Lower leg skin (tissue), 4 donors: ENCODE results near the gene TMEM154. TPM values are rescaled to one million over a fixed set of nuclear protein-coding genes. Genes with fewer than 3 reads are reported as not detected.

ENCODE experiments used
- DNase-seq, 2 donors: peaks; one replicate each; pipeline ENCODE4 v3.0.0-alpha.2; 2019; ENCODE audit warnings: low spot score in 2 of 2
- H3K4me3 ChIP-seq: fragments of 200-600 bp; sonication (generic); 2 replicates; pipeline ENCODE4 v1.5.1; 2017; ENCODE audit warnings: mild to moderate bottlenecking, low read depth; ENCODE audit not compliant: poor library complexity, severe bottlenecking
- POLR2A ChIP-seq, 2 donors: fragments of 450-650 bp; IDR thresholded peaks; one replicate each; pipeline ENCODE4 v1.6.1; 2016 to 2017; ENCODE audit warnings: antibody characterized with exemption in 2 of 2, mild to moderate bottlenecking in 1 of 2, moderate library complexity in 1 of 2
- WGBS, 2 donors: methylation state at CpG; one replicate each; pipeline ENCODE4 v1.1.5; 2018; 5-methylcytosine and 5-hydroxymethylcytosine counted together
- intact Hi-C: fragments of 100-400 bp; cut with DNase I; formaldehyde crosslinking; loops from one replicate; pipeline ENCODE4 v1.15.0; 2023; ENCODE audit warnings: low total_unique reads
- total RNA-seq, 4 donors: library from RNA; depleted of rRNA; stranded (reverse); fragments of >200 nt; gene quantifications; one replicate each; pipeline ENCODE4 v1.1.0, GENCODE V29; 2016
- TF ChIP-seq, protein P1 (sequence below), 3 donors: fragments of 450-650 bp; IDR thresholded peaks; one replicate each; pipeline ENCODE4 v1.5.1; 2016; ENCODE audit warnings: antibody characterized with exemption in 3 of 3, mild to moderate bottlenecking in 3 of 3, moderate library complexity in 2 of 3

Gene TMEM154
- total RNA-seq, 4 donors from 2014 or later, result 73.1 to 139 (median 97.5) TPM

DNA sequence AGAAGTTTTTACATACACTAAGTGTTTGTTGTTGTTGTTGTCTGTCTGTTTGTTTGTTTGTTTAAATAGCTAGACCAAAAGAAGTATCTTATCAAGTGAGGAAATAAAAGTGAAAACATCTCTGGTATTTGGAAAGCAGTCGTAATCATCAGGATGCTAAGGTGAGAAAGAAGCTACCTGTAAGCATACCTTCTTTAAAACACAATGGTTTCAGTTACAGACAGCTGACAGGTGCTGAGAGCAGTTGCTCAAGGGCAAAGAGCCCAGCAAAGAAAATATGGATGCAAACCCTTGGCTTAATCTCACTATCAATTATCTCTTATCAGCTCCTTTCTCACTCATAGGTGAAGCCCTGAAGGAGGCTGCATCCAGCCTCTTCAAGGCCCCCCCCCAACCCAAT is 101.1 kb downstream of the TMEM154 start:
- TF ChIP-seq POLR2A (IDR thresholded peaks at IDR 0.05), result no peak
- TF ChIP-seq, protein P1, sequence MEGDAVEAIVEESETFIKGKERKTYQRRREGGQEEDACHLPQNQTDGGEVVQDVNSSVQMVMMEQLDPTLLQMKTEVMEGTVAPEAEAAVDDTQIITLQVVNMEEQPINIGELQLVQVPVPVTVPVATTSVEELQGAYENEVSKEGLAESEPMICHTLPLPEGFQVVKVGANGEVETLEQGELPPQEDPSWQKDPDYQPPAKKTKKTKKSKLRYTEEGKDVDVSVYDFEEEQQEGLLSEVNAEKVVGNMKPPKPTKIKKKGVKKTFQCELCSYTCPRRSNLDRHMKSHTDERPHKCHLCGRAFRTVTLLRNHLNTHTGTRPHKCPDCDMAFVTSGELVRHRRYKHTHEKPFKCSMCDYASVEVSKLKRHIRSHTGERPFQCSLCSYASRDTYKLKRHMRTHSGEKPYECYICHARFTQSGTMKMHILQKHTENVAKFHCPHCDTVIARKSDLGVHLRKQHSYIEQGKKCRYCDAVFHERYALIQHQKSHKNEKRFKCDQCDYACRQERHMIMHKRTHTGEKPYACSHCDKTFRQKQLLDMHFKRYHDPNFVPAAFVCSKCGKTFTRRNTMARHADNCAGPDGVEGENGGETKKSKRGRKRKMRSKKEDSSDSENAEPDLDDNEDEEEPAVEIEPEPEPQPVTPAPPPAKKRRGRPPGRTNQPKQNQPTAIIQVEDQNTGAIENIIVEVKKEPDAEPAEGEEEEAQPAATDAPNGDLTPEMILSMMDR (IDR thresholded peaks at IDR 0.05), result no peak
- intact Hi-C loops, result no loop called here
- 67% methylated on average over 1 of the region's 1 CpG for WGBS, 2 donors
- DNase-seq, result no peak
- H3K4me3 ChIP-seq, result no peak overlapping the region

DNA sequence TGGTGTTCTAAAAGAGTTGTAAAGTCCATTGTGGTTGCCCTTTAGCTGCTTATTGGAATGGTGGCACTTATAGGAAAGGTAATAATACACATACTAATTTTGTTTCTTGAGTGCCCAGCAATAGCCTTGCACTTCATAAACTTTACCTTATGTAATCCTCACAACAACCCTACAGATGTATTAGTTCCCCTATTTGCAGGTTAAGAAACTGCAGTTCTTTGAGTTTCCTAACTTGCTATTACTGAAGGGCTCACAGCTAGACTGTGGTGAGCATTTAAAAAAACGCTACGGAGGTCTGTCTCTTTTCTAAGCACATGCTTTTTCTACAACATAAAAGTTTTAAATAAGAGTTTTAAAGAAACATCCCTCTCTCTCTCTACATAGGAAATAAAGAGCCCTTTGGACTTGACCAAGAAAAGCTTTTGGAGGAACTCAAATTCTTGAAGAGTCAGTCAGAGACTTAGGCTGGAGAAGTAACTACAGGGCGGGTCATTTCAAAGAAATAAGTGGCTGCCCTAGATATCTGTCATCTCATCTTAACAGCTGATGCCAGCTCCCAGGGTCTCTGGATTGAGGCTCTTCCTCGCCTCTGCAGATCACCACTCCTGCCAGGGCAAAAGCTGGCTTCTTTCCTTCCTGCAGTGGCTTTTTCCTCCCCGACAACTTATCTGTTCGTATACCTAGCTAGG is 101.9 kb downstream of the TMEM154 start:
- WGBS, 2 donors, result 70 to 71% methylated on average over 6 of the region's 6 CpGs
- no peak overlapping the region for H3K4me3 ChIP-seq
- TF ChIP-seq, protein P1 (IDR thresholded peaks at IDR 0.05), result no peak
- no peak for TF ChIP-seq POLR2A (IDR thresholded peaks at IDR 0.05)
- intact Hi-C loops, result no loop called here
- DNase-seq, result no peak

DNA sequence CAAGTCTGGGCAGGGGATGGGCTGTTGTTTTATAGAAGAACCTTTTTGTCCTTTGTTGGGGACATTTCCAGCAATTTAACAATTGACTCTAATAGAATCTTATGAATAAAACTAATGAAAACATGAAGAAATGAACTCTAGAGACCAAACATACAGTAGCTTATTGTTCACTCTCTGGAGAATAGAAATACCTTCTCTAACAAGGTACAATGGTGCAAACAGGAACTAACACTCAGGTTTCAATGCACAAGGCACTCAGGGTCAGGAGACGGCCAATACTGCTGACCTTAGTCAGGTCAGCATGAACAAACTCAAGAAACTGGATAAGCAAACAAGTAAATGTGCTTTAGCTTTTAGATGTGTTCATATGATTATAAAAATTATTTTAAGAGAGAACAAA is 104.3 kb downstream of the TMEM154 start:
- no peak for DNase-seq
- WGBS, 2 donors, result 71 to 72% methylated on average over 1 of the region's 1 CpG
- intact Hi-C loops, result no loop called here
- H3K4me3 ChIP-seq, result no peak overlapping the region
- TF ChIP-seq, protein P1 (IDR thresholded peaks at IDR 0.05), result no peak
- no peak for TF ChIP-seq POLR2A (IDR thresholded peaks at IDR 0.05)

DNA sequence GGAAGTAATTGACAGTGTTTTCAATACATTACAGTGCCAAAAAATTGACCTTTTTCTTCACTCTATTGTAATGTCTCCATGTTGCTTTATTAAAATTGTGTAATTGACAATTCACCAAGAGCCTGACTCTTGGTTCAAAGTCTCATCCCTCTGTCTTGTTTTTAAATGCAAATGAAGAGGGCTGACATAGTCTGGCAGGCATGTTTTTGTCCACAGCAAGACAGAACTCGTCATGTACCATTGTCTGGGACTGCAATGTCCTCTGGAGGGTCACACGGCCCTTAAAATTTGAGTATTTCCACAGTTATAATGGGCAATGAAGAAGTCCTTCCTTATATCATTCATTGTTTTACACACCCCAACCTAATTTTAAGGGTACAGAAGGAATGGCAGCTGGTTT is 105.9 kb downstream of the TMEM154 start:
- WGBS, 2 donors, result 72 to 91% methylated on average over 2 of the region's 2 CpGs
- DNase-seq, result no peak
- TF ChIP-seq, protein P1 (IDR thresholded peaks at IDR 0.05), result no peak
- no peak for TF ChIP-seq POLR2A (IDR thresholded peaks at IDR 0.05)
- H3K4me3 ChIP-seq, result no peak overlapping the region
- intact Hi-C loops, result no loop called here

DNA sequence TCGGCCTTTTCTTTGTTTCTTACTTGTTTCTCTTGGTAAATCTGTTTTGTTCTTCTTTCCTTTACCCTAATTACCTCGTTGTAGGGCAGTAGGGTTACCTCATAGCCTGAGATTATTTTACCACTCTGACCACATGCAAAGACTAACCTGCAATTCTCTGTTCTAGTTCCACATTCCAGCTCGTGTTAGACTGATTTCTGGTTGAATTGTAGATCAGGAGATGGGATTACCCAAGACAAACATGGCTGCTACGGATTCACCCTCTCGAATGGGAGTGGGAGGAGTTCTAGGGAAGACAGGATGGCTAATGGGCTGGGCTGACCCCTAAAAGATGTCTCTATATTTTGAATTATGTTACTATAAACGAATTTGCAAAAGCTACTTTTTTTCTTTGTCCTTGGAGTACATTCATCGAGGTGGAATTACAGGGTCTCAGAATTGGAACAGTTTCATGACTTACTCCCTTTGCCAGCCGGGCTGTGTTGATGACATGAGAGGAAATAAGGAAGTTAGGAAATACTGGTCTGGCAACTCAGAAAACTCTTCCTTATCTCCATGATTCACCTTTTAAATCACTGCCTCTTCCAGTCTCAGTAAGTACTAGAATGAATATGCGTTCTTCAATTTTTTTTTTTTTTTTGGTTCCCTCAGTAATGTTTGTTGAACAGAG is 107.2 kb downstream of the TMEM154 start:
- 52 to 56% methylated on average over 9 of the region's 9 CpGs for WGBS, 2 donors
- no peak for TF ChIP-seq POLR2A (IDR thresholded peaks at IDR 0.05)
- TF ChIP-seq, protein P1 (IDR thresholded peaks at IDR 0.05), result no peak
- no peak for DNase-seq
- intact Hi-C loops, result no loop called here
- H3K4me3 ChIP-seq, result no peak overlapping the region
